PC-9 (cell line): ENCODE data around the gene OR2A5. TPM values are rescaled to one million over a fixed set of nuclear protein-coding genes. Genes with fewer than 3 reads are reported as not detected.

Source experiments
- BruUV-seq: library from RNA; stranded (reverse); fragments of 400-500 nt; replicated peaks from 2 replicates; lab custom pipeline; 2021; lab: Mats Ljungman, UMichigan
- CTCF ChIA-PET: fragments of 300-600 bp; sonication (Branson Sonifier 250); formaldehyde crosslinking; loops from one replicate; lab custom pipeline; 2022; ENCODE audit warnings: antibody characterized with exemption; lab: Charles Lee
- POLR2A ChIA-PET: fragments of 300-600 bp; sonication (Branson Sonifier 250); formaldehyde crosslinking; loops from one replicate; lab custom pipeline; 2022; ENCODE audit warnings: antibody characterized with exemption; ENCODE audit not compliant: unreplicated experiment; lab: Charles Lee
- DNase-seq, 2 experiments: peaks; one replicate each; pipeline versions ENCODE4 v3.0.0 to v3.0.0-alpha.2; 2015 to 2022; ENCODE audit warnings: mixed read lengths in 1 of 2
- H2AFZ ChIP-seq: fragments of 200-600 bp; sonication (generic); 2 replicates; pipeline ENCODE4 v1.8.1; 2017; ENCODE audit warnings: antibody characterized with exemption
- H3F3A ChIP-seq: fragments of 200-600 bp; sonication (generic); 2 replicates; pipeline ENCODE4 v1.8.1; 2017; ENCODE audit warnings: antibody characterized with exemption, mild to moderate bottlenecking, low read depth; ENCODE audit not compliant: insufficient read depth
- H3K27ac ChIP-seq: fragments of 200-600 bp; sonication (generic); 2 replicates; pipeline ENCODE4 v1.6.1; 2016; ENCODE audit warnings: mixed run types
- H3K27me3 ChIP-seq: fragments of 200-600 bp; sonication (generic); 2 replicates; pipeline ENCODE4 v1.6.1; 2016; ENCODE audit warnings: low read depth, mixed run types; ENCODE audit not compliant: insufficient read depth
- H3K36me3 ChIP-seq: fragments of 200-600 bp; sonication (generic); 2 replicates; pipeline ENCODE4 v1.6.1; 2016; ENCODE audit warnings: low read depth, mixed run types
- H3K4me1 ChIP-seq: fragments of 200-600 bp; sonication (generic); replicated peaks from 2 replicates; pipeline ENCODE4 v1.6.1; 2016; ENCODE audit warnings: mixed run types; ENCODE audit not compliant: insufficient read depth
- H3K4me2 ChIP-seq: fragments of 200-600 bp; sonication (generic); 2 replicates; pipeline ENCODE4 v1.6.1; 2017; ENCODE audit warnings: mixed run types
- H3K4me3 ChIP-seq: fragments of 200-600 bp; sonication (generic); 2 replicates; pipeline ENCODE4 v1.6.1; 2016; ENCODE audit warnings: mixed run types
- H3K79me2 ChIP-seq: fragments of 200-600 bp; sonication (generic); 2 replicates; pipeline ENCODE4 v1.6.1; 2017; ENCODE audit warnings: low read depth, mixed run types
- H3K9me2 ChIP-seq: fragments of 200-600 bp; sonication (generic); 2 replicates; pipeline ENCODE4 v1.8.1; 2017; ENCODE audit warnings: mild to moderate bottlenecking; ENCODE audit not compliant: insufficient read depth
- H3K9me3 ChIP-seq: fragments of 200-600 bp; sonication (generic); 2 replicates; pipeline ENCODE4 v1.8.1; 2016; ENCODE audit warnings: low read depth; ENCODE audit not compliant: insufficient read depth
- H4K20me1 ChIP-seq: fragments of 200-600 bp; sonication (generic); 2 replicates; pipeline ENCODE4 v1.8.1; 2017; ENCODE audit not compliant: insufficient read depth
- CTCF ChIP-seq: fragments of 200-600 bp; sonication (generic); conservative IDR thresholded peaks from 2 replicates; pipeline ENCODE4 v1.6.1; 2017; ENCODE audit warnings: mixed run types, antibody characterized with exemption, mild to moderate bottlenecking, moderate library complexity
- EZH2 ChIP-seq: fragments of 200-600 bp; sonication (generic); IDR thresholded peaks from 2 replicates; pipeline ENCODE4 v1.8.0; 2017; ENCODE audit warnings: antibody characterized with exemption, low read depth
- intact Hi-C: fragments of 100-400 bp; cut with micrococcal nuclease; formaldehyde crosslinking; loops from one replicate; pipeline ENCODE4 v1.10.0; 2022; ENCODE audit not compliant: unreplicated experiment
- total RNA-seq: library from RNA; stranded (reverse); gene quantifications from 2 replicates; pipeline ENCODE4 v1.2.3, GENCODE V29; 2021

Gene OR2A5
- total RNA-seq, 1 experiment from 2014 or later: not detected

GRCh38 chr7:144098776-144099175 lies 50.0 kb downstream of the OR2A5 start:
- H3K4me3 ChIP-seq: no peak overlapping the region
- H3K4me2 ChIP-seq: no peak overlapping the region
- H3K27ac ChIP-seq: no peak overlapping the region
- no peaks in the 10 kb centered on the region for H3K36me3 ChIP-seq
- intact Hi-C loops: no loop called here
- no peaks in the 10 kb centered on the region for H3K4me1 ChIP-seq
- DNase-seq: no peak
- no peaks in the 10 kb centered on the region for H3K9me3 ChIP-seq
- H4K20me1 ChIP-seq: no peaks in the 10 kb centered on the region
- H3K79me2 ChIP-seq: no peaks in the 10 kb centered on the region
- H2AFZ ChIP-seq: no peak overlapping the region
- BruUV-seq: no TSS peak
- POLR2A ChIA-PET: no interaction called here
- no peak for TF ChIP-seq EZH2
- no peak for TF ChIP-seq CTCF
- H3K27me3 ChIP-seq: no peaks in the 10 kb centered on the region
- CTCF ChIA-PET: no interaction called here
- peaks cover 4% of the 10 kb centered on the region for H3K9me2 ChIP-seq
- no peaks in the 10 kb centered on the region for H3F3A ChIP-seq

- Histone ChIP-seq H4K20me1 (no peaks in the 10 kb centered on the region), H2AFZ (no peak overlapping the region), H3K36me3 (no peaks in the 10 kb centered on the region), H3K4me1 (no peaks in the 10 kb centered on the region), H3K27ac (no peak overlapping the region), H3K9me2 (peaks cover 4% of the 10 kb centered on the region), H3K9me3 (no peaks in the 10 kb centered on the region), H3K4me3 (no peak overlapping the region), H3K4me2 (no peak overlapping the region), H3F3A (no peaks in the 10 kb centered on the region), H3K79me2 (no peaks in the 10 kb centered on the region), H3K27me3 (no peaks in the 10 kb centered on the region)
- no TSS peak for BruUV-seq
- POLR2A ChIA-PET: no interaction called here
- TF ChIP-seq CTCF (no peak), EZH2 (no peak)
- CTCF ChIA-PET: no interaction called here
- intact Hi-C loops: no loop called here
- DNase-seq: no peak
Observed at GRCh38 chr7:144100607-144101006, 51.9 kb downstream of the OR2A5 start.

GRCh38 chr7:144102041-144102440 lies 53.3 kb downstream of the OR2A5 start:
- DNase-seq: no peak
- H4K20me1 ChIP-seq: no peaks in the 10 kb centered on the region
- intact Hi-C loops: no loop called here
- no peak overlapping the region for H2AFZ ChIP-seq
- H3K4me1 ChIP-seq: no peaks in the 10 kb centered on the region
- no peaks in the 10 kb centered on the region for H3F3A ChIP-seq
- no peak overlapping the region for H3K27ac ChIP-seq
- TF ChIP-seq CTCF (no peak), EZH2 (no peak)
- H3K9me3 ChIP-seq: no peaks in the 10 kb centered on the region
- BruUV-seq: no TSS peak
- H3K79me2 ChIP-seq: no peaks in the 10 kb centered on the region
- H3K4me2 ChIP-seq: no peak overlapping the region
- ChIA-PET CTCF (no interaction called here), POLR2A (interaction anchor here (0.6 kb wide), 1 partner anchor 1718 kb away, joined by 11 read pairs; no protein-coding TSS in a partner anchor)
- no peaks in the 10 kb centered on the region for H3K27me3 ChIP-seq
- H3K36me3 ChIP-seq: no peaks in the 10 kb centered on the region
- no peak overlapping the region for H3K4me3 ChIP-seq
- peaks cover 4% of the 10 kb centered on the region for H3K9me2 ChIP-seq
